ENCODE measurements around the gene GOLGA8O. TPM values are rescaled to one million over a fixed set of nuclear protein-coding genes. Genes with fewer than 3 reads are reported as not detected.
"Not testable (repeated sequence)": the region's sequence is repeated elsewhere in the genome, so short reads cannot be mapped to it uniquely, and the experiment has no call there.

Gene GOLGA8O
- total and polyA plus RNA-seq, 2 of the 8 experiments (the other 6 are each of a cell fraction or from before 2014, with no cell fraction given), result not detected

DNA sequence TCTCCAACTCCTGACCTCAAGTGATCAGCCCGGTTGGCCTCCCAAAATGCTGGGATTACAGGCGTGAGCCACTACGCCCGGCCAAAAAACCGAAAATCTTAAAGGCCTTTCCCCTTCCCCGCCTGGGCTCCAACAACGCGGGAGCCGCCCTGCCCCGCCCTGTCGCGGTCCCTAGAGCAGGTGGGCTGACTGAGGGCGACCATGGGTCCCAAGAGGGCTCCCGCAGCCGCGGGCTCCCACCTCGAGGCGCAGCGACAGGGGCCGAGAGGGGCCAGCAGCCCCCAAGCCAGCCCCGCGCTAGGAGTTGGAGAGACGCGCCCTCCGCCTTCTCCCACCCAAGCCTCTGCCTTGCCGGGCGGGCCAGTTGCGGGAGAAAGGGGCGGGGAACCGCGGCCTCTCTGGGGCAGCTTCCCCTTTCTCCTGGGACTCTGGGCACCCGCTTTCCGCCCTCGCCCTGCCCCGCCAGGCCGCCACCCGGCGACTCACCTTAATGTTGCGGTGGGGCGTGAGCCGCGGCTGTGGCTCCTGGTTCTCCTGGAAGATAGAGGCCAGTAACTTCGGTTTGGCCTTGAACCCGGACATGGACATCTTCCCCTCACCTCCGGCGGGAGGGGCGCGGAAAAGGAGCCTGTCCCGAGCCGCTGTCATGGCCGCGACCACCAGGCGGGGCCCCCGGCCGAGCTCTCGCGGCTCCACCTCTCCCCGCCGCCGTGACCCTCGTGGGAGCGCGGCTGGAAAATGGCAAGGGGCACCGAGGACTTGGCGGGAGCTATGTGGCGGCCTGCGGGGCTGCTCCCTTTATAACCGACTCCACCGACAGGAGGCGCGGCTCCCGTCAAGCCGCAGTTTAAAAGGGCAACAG is 21.1 kb downstream of the GOLGA8O start:
- H3K27ac ChIP-seq (ENCODE audit: low read depth, low read length); H2BK20ac ChIP-seq (ENCODE audit: low read length); CTCF ChIA-PET (ENCODE audit: partially characterized antibody); H3K18ac ChIP-seq (ENCODE audit: extremely low read depth, low read length); H3K27me3 ChIP-seq (replicated peaks in 1 of 4; ENCODE audit: control insufficient read depth in 3 of 4, extremely low read depth in 1 of 4, insufficient read depth in 3 of 4, low read length in 3 of 4); H4K91ac ChIP-seq (replicated peaks; ENCODE audit: insufficient read length, low read length); FAIRE-seq; H2AFZ ChIP-seq (ENCODE audit: low read length); H3K23me2 ChIP-seq (ENCODE audit: low read depth, low read length); H3K4me3 ChIP-seq (ENCODE audit: extremely low read depth in 1 of 4, insufficient read depth in 2 of 4, low read depth in 3 of 4, low read length in 4 of 4); H3K56ac ChIP-seq (replicated peaks; ENCODE audit: insufficient read length, low read depth, low read length); H2AK5ac ChIP-seq (ENCODE audit: low read depth, low read length); H2BK12ac ChIP-seq (ENCODE audit: low read depth, low read length); H3K9ac ChIP-seq (replicated peaks in 1 of 4; ENCODE audit: extremely low read depth in 1 of 4, low read depth in 3 of 4, low read length in 3 of 4); H2BK15ac ChIP-seq (ENCODE audit: low read length); H3K4ac ChIP-seq (replicated peaks; ENCODE audit: insufficient read length, low read depth, low read length); H3K4me2 ChIP-seq (ENCODE audit: insufficient read depth in 1 of 2, low read depth in 2 of 2, low read length in 2 of 2); H2BK5ac ChIP-seq (ENCODE audit: low read depth, low read length); H4K8ac ChIP-seq (ENCODE audit: extremely low read depth, insufficient read depth, low read length); H3K14ac ChIP-seq (ENCODE audit: insufficient read length); H3K79me2 ChIP-seq (ENCODE audit: control insufficient read depth in 1 of 2, insufficient read depth in 2 of 2, low read length in 2 of 2); H2BK120ac ChIP-seq (replicated peaks; ENCODE audit: low read depth, low read length); H3K23ac ChIP-seq (ENCODE audit: insufficient read length); H3K36me3 ChIP-seq (ENCODE audit: control insufficient read depth in 2 of 4, insufficient read depth in 4 of 4, low read length in 3 of 4); H4K20me1 ChIP-seq (replicated peaks in 1 of 2; ENCODE audit: control insufficient read depth in 1 of 2, insufficient read depth in 2 of 2, low read length in 2 of 2); H3K79me1 ChIP-seq (ENCODE audit: low read depth, low read length); H4K5ac ChIP-seq (ENCODE audit: insufficient read length, low read depth, low read length); H3K9me3 ChIP-seq (ENCODE audit: insufficient read depth in 2 of 2, low read depth in 1 of 2, low read length in 1 of 2); H3K4me1 ChIP-seq (replicated peaks in 1 of 4; ENCODE audit: control insufficient read depth in 3 of 4, insufficient read depth in 4 of 4, low read length in 3 of 4); DNase-seq (ENCODE audit: low read depth in 1 of 2, low spot score in 2 of 2); POLR2A ChIA-PET (ENCODE audit: partially characterized antibody): not testable (repeated sequence)
- no CpG with 5 or more reads among the region's 73 CpGs for WGBS, 2 experiments (ENCODE audit: extremely low coverage in 1 of 2, insufficient coverage in 1 of 2, insufficient read length in 1 of 2, insufficient replicate concordance in 2 of 2, low coverage in 1 of 2, low lambda C conversion rate in 2 of 2, missing lambda C conversion rate in 1 of 2)

DNA sequence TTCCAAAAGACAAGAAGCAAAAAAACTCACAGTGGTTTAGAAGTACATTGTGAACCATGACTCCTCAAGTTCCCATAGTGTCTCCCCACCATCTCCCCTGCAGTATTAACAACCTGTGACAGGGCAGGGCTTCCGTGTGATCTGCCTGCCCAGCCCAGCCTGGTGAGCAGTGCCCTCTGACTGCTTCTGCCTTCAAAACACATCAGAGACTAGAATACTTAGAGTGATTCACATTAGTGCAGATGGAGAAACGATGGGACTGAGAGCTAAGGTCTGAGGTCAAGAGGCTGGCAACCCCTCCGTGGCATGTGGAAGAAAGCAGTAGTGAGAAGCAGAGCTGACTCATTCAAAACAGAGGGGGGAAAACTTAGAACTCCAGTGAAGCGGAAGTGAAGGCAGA is 27.8 kb downstream of the GOLGA8O start:
- 86% methylated on average over 1 of the region's 4 CpGs; no CpG with 5 or more reads in 1 of the 2 experiments for WGBS, 2 experiments (ENCODE audit: extremely low coverage in 1 of 2, insufficient coverage in 1 of 2, insufficient read length in 1 of 2, insufficient replicate concordance in 2 of 2, low coverage in 1 of 2, low lambda C conversion rate in 2 of 2, missing lambda C conversion rate in 1 of 2)
- H3K4me3 ChIP-seq (ENCODE audit: extremely low read depth in 1 of 4, insufficient read depth in 2 of 4, low read depth in 3 of 4, low read length in 4 of 4); H3K4me2 ChIP-seq (ENCODE audit: insufficient read depth in 1 of 2, low read depth in 2 of 2, low read length in 2 of 2); H3K27me3 ChIP-seq (replicated peaks in 1 of 4; ENCODE audit: control insufficient read depth in 3 of 4, extremely low read depth in 1 of 4, insufficient read depth in 3 of 4, low read length in 3 of 4); H2AFZ ChIP-seq (ENCODE audit: low read length); H2BK20ac ChIP-seq (ENCODE audit: low read length); H3K4me1 ChIP-seq (replicated peaks in 1 of 4; ENCODE audit: control insufficient read depth in 3 of 4, insufficient read depth in 4 of 4, low read length in 3 of 4); H2BK120ac ChIP-seq (replicated peaks; ENCODE audit: low read depth, low read length); H3K9me3 ChIP-seq (ENCODE audit: insufficient read depth in 2 of 2, low read depth in 1 of 2, low read length in 1 of 2); H3K14ac ChIP-seq (ENCODE audit: insufficient read length); DNase-seq (ENCODE audit: low read depth in 1 of 2, low spot score in 2 of 2); H2BK12ac ChIP-seq (ENCODE audit: low read depth, low read length); H2BK5ac ChIP-seq (ENCODE audit: low read depth, low read length); H3K27ac ChIP-seq (ENCODE audit: low read depth, low read length); FAIRE-seq; H3K9ac ChIP-seq (replicated peaks in 1 of 4; ENCODE audit: extremely low read depth in 1 of 4, low read depth in 3 of 4, low read length in 3 of 4); H3K56ac ChIP-seq (replicated peaks; ENCODE audit: insufficient read length, low read depth, low read length); H4K91ac ChIP-seq (replicated peaks; ENCODE audit: insufficient read length, low read length); H2AK5ac ChIP-seq (ENCODE audit: low read depth, low read length); H3K79me1 ChIP-seq (ENCODE audit: low read depth, low read length); CTCF ChIA-PET (ENCODE audit: partially characterized antibody); H3K18ac ChIP-seq (ENCODE audit: extremely low read depth, low read length); H3K4ac ChIP-seq (replicated peaks; ENCODE audit: insufficient read length, low read depth, low read length); H3K36me3 ChIP-seq (ENCODE audit: control insufficient read depth in 2 of 4, insufficient read depth in 4 of 4, low read length in 3 of 4); H4K5ac ChIP-seq (ENCODE audit: insufficient read length, low read depth, low read length); H4K8ac ChIP-seq (ENCODE audit: extremely low read depth, insufficient read depth, low read length); H3K23me2 ChIP-seq (ENCODE audit: low read depth, low read length); H3K23ac ChIP-seq (ENCODE audit: insufficient read length); H3K79me2 ChIP-seq (ENCODE audit: control insufficient read depth in 1 of 2, insufficient read depth in 2 of 2, low read length in 2 of 2); H4K20me1 ChIP-seq (replicated peaks in 1 of 2; ENCODE audit: control insufficient read depth in 1 of 2, insufficient read depth in 2 of 2, low read length in 2 of 2); POLR2A ChIA-PET (ENCODE audit: partially characterized antibody); H2BK15ac ChIP-seq (ENCODE audit: low read length): not testable (repeated sequence)

All from H1 (cell line).